Right lobe of liver (tissue), 4 donors: ENCODE data around the gene S1PR4.

ENCODE experiments used
- CTCF ChIP-seq, 4 donors: fragments of 200-600 bp in 3 of 4; fragments of 450-650 bp in 1 of 4; IDR thresholded peaks; one replicate each; pipeline versions ENCODE4 v1.5.1 to v1.8.0; 2016 to 2022; ENCODE audit warnings: antibody characterized with exemption in 4 of 4, mild to moderate bottlenecking in 2 of 4
- POLR2A ChIP-seq: fragments of 450-650 bp; IDR thresholded peaks from one replicate; pipeline ENCODE4 v1.6.1; 2017; ENCODE audit warnings: antibody characterized with exemption, mild to moderate bottlenecking
- donor health status: DM: no; HTN: no; CAD: no.
- donor health status: DM: no; HTN: no; CAD: no.
- donor health status: DM: no; HTN: yes; CAD: no.

- TF ChIP-seq CTCF (IDR thresholded peaks at IDR 0.05): no peak
- TF ChIP-seq POLR2A: no peak
Observed at GRCh38 chr19:3190921-3191805, 12.6 kb downstream of the S1PR4 start.
